HG03064 (cell line): Measurements from ENCODE around the gene SS18L1.

ENCODE experiments used
- ATAC-seq: cut with Tn5 transposase; IDR thresholded peaks from one replicate; pipeline ENCODE4 v1.9.1; 2021; ENCODE audit warnings: low read depth; ENCODE audit not compliant: unreplicated experiment

SS18L1 gene

GRCh38 chr20:62168890-62169435 is 25.4 kb downstream of the SS18L1 start:
- no peak for ATAC-seq

DNA sequence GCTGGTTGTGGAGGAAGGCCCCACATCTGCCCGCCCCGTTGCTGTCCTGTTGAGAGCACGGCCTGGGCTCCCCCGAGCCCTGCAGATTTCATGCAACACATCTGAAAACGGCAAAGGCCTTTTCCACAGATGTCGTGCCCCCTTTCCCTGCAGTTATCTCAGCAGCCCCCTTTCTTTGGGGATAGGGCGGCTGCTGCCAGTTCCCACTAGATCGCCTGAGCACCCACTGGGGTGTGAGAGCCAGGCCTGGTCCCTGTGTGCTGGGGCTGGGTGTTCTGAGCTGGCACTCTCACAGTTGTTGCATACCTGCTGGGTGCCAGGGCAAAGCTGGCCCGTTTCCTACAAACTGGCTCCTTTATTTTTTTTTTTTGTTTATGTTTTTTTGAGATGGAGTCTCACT is 27.0 kb downstream of the SS18L1 start:
- no peak for ATAC-seq

DNA sequence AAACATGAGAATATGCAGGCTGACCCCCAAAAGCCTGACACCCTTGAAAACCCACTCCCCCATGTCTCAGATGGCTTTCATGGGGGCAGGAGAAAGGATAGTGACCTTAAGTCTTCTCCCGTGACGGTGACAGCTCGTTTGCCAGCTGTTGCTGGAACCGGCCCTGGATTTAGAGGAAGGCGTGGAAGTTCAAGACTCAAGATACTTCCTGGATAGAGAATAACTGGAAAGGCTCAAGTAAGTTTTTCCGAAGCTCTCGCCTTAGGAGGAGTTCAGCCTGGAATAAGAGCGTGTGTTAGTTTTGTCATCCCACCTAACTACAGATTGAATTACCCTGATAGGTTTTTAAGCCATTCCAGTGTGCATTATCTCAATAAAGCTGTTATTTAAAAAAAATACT is 27.7 kb downstream of the SS18L1 start:
- no peak for ATAC-seq

- ATAC-seq = no peak
Measured at GRCh38 chr20:62172666-62173065, 29.1 kb downstream of the SS18L1 start.

- ATAC-seq = no peak
Measured at GRCh38 chr20:62174021-62174804, 30.6 kb downstream of the SS18L1 start.

DNA sequence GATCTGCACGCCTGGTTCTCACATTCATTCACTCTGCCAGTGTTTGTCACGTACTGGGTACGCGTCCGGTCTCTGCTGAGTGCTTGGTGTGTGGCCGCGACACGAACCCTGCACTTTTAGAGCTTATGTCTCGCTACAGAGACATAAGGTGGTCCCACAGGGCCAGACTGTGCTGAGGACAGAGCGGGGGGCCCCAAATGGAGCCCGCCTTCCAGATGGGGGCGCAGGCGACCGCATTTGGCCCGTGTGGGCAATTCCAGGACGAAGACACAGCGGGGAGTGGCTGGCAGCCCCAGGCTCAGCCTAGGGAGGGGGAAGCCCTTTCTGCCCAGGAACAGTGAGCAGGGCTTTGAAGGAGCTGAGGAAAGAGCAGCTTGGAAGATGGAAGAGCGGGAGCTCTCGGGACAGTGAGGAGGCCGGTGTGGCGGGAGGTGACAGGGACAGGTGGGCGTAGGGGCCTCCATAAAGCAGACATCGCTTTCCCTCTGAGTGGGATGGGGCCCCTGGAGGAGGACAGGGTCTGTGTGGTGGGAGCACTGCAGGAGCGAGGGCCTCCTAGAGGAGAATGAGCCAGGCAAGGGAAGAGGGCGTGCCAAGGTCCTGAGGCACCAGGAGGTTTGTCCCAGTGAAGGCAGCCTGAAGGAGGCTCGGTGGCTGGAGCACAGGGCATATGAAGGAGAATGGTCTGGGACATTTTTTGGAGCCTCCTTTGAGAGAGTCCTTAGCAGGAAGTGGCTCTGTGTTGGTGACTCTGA is 31.5 kb downstream of the SS18L1 start:
- ATAC-seq = no peak

GRCh38 chr20:62175711-62176110 is 32.1 kb downstream of the SS18L1 start:
- ATAC-seq = no peak

DNA sequence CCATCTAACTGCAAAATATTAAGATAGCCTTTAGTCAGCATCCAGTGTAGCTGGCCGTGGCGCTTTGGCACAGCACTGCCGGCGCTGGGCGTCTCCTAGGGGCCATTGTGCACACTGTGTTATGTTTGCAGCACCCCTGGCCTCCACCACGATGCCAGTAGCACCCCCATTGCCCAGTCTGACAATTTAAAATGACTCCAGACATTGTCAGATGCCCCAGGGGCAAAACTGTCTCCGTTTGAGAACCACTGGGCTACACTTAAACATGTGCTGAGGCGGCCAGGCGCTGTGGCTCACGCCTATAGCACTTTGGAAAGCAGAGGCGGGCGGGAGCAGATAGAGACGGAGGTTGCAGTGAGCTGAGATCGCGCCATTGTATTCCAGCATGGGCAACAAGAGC is 33.3 kb downstream of the SS18L1 start:
- no peak for ATAC-seq

DNA sequence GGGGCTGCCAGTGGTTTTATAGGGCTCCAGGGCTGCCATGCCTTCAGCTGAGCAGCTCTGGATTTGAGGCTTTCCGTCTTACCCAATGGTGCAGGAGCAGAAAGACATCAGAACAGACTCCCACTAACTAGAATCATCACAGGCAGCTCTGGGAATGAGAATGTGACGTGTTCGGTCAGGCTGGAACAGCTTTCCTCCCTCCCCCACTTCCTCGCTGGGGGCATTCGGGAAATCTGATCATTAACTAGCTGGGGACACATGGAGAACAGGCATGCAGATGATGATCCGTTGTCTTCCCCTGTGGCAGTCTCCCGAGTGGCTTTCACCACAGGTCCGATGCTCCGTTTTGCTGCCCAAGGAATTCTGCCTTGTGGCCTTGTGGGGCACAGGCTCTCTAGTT is 33.7 kb downstream of the SS18L1 start:
- no peak for ATAC-seq

DNA sequence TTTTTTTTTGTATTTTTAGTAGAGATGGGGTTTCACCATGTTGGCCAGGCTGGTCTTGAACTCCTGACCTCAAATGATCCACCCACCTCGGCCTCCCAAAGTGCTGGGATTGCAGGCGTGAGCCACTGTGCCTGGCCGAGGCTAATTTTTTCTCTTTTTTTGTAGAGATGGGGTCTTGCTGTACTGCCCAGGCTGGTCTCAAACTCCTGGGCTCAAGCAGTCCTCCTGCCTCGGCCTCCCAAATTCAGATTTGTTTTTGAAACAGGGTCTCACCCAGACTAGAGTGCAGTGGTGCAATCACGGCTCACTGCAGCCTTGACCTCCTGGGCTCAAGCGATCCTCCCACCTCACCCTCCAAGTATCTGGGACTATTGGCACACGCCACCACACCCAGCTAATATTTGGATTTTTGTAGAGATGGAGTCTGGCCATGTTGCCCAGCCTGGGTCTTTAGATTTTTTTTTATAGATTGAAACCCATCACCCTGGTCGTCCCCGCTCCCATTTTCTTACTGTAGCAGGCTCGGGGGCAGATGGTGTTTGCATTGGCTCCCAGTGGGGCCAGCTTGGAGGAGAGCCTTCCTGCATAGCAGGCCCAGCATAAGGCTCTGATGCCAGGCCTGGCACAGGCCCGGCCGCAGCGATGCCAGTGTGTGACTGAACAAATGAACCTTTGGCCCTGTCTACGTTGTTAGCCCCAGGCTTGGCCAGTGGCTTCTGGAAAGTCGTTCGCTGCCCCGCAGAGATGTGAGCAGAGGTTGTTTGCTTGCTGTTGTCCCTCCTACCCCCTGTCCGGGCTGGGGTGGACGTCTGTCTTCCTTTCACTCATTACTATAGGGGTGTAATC is 35.0 kb downstream of the SS18L1 start:
- no peak for ATAC-seq

DNA sequence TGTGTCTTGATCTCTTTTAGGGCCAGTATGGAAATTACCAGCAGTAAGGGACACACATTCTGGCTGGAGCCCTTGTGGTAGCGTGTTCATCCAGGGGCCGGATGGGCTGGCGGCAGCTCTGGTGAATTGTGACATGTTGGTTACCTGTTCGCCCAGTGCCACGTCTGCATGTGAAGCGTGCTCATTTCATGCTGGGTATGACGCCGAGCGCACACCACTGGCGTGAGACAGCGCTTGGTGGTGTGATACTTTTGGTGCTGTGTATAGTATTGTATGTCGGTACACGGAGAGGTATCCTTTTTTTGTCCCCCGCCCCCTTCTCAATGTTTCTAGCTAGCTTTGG is 35.6 kb downstream of the SS18L1 start:
- ATAC-seq = no peak

DNA sequence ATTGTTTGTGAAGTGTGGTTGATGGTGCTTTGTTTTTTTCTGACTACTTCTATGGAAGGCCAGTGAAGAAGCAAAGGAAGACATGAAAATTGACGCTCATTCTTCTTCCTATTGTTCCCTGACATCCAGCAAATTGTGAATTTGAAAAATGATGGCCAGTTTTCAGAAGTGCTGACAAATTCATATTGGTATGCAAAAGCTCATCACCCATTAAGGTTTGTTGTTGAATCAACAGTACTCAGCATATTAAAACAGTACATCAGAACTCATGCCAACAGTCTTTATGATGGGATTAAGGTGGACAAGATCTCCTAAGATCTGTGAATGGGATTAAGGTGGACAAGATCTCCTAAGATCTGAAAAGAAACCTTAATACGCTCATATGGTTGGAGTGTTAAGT is 38.2 kb downstream of the SS18L1 start:
- no peak for ATAC-seq

- peak; percentile 85 for ATAC-seq
Measured at GRCh38 chr20:62182469-62183425, 39.2 kb downstream of the SS18L1 start, which contains the start of gene MTG2. TSS of gene MTG2 (plus strand) at chr20:62183028. CDS start at chr20:62193421, 10,393 bp downstream.

DNA sequence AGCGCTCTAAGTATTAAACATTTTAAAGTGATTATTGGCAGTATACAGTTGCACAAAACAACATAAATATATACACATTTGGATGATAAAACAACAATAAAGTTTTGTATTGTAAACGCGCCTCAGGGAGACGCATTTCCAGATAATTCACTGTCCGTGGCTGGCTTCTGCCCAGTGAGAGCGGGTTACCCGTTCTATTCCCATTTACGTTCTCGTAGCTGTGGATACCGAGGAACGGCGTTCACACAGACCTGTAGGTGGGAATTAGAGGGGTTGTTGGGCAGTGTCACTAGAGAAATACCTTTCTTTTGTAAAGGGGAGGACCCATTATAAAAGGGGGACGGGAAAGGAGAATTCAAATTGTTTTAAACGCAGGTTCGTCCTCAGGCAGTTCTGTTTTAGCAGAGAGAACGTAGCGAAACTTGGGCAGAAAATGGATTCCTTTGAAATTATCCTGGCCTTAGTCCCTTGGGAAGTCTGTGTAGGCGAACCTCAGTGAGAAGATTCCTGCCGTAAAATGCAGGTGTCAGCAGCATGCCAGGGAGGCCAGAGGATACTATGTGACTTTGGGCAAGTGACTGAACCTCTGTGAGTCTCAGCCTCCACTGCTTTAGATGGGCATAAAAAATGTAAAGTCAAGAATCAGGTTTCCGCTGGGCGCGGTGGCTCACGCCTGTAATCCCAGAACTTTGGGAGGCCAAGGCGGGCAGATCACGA is 40.0 kb downstream of the SS18L1 start:
- no peak for ATAC-seq

DNA sequence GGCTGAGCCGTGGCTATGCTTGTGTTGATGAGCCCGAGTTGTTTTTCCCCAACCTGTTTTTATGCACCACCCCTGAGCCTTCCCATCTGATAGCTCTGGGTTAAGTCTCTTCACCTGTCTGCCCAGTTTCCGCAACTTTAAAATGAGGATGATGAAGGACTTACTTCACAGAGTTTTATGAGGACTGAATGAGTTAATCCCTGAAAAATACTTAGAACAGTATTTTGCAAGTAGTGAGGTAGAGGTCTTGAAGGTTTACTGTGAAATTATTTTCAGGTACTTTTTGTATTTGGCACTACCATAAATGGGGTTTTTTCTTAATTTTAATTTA is 42.5 kb downstream of the SS18L1 start:
- no peak for ATAC-seq

DNA sequence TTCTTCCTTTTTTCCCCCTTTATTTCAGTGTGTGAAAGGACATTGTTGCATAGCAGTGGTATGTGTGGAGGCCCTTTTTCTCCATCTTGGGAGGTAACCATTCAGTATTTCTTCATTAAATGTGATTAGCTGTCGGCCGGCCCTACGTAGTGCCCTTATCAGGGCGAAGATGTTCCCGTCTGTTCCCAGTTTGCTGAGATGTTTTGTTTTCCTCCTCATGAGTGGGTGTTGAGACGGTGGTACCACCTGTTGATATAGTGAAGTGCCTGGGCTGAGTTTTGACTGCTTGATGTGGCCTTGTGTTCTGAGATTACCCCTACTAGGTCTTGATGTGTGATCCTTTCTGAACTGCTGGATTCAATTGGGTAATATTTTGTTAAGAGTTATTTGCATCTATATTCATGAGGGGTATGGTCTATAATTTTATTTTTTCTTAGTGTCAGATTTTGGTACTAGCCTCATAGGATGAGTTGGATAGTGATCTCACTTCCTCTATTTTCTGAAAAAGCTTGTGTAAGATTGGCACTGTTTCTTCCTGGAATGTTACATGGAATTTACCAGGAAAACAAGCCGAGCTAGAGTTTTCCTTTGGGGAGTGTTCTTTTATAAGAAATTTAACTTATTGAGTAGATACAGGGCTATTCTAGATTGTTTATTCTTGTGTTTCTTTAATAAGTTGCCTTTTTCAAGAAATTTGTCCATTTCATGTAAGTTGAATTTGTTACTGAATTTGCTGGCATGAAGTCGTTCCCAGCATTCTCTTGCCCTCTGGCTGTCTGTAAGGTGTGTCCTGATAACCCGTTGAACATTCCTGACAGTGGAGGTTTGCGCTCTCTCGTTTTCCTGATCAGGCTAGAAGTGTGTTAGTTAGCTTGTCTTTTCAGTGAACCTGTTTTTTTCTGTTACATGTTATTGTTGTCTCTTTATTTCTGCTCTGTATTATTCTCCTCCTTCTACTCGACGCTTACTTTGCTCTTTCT is 43.6 kb downstream of the SS18L1 start:
- no peak for ATAC-seq

DNA sequence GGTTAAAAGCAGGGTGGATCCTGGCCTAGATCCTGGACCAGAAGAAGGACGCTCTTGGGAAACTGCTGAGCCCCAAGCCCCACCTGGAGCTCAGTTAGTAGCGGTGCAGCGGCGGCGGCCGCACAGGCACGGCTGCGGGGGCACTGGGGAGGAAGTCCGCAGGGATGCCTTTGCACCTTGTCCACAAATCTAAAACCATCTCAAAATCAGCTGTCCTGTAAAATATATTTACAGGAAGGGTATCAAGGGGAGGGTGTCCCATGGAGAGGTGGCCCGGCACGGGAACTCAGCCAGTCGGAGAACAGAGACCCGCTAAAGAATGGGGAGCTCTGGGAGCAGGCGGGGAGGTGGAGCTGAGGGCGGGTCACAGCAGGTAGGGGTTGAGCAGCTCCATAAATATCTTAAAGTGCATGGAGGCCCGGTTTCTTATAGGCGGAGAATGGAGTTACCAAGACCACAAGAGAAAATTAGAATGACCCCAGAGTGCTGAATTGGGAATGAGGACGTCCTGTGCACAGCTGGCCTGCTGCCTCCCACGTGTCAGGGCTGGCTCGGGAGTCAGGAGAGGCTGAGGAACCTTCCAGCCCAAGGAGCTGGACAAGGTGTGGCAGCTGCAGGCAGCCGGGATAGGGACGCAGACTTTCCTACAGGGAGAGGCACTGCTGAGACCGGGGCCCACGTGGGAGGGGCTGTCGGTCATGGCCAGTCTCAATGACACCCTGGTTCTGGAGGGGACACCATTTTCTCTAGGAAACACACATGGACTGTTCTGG is 47.3 kb downstream of the SS18L1 start:
- no peak for ATAC-seq
